Measurements from ENCODE around the gene IFNA10. TPM values are rescaled to one million over a fixed set of nuclear protein-coding genes. Genes with fewer than 3 reads are reported as not detected.
"Not testable (repeated sequence)": the region's sequence is repeated elsewhere in the genome, so short reads cannot be mapped to it uniquely, and the experiment has no call there.

IFNA10 gene
- total and polyA plus RNA-seq, 2 donors from 2014 or later: not detected

DNA sequence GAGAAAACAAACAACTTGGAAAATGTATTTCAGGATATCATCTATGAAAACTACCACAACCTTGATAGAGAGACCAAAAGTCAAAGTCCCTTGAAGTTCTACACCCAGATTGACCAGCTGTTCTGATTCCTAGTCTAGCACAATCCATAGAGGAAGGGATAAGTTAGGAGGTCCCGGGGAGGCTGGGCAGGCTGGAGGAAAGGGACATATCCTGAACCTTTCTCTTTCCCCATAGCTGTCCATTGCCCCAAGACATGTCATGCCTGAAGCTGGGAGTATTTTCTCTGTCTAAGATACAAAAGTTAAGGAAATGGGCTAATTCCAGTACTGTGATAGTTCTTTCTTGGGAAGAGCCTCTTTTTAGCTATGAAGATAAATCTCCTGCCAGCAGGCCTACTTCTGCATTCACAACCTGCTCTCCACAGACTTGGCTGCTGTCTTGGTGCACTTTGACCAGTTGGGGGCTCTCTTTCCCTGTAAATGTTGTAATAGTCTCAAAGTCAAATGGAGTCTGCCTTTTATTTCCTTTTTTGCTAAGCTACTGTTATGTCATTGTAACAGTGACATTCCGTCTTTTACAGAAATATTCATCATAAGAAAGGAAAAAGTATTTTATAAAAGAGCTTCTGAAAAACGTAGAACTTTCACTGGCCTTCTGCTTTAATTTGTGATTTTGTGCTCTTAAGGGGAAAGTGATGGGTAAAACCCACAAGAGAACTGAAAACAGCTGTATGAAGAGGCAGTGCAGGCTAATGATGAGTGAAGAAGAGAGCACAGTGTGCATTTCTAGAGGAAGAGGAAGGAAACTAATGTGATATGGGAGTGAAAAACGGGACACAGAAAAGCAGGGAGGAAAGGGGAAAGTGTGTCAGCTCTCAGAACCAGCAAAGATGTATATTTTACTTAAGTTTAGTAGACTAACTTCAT lies 23.9 kb downstream of the IFNA10 start:
- intact Hi-C loops (cut with DNase I); H3K36me3 ChIP-seq (ENCODE audit: control insufficient read depth in 2 of 3, insufficient read depth in 3 of 3, low read length in 3 of 3); H3K27ac ChIP-seq (ENCODE audit: low read depth in 2 of 2, low read length in 2 of 2); H3K9me3 ChIP-seq (ENCODE audit: control insufficient read depth in 2 of 3, insufficient read depth in 1 of 3, low read length in 3 of 3); H3K9ac ChIP-seq (ENCODE audit: low read length in 3 of 3); H3K4me1 ChIP-seq (ENCODE audit: control insufficient read depth in 2 of 3, insufficient read depth in 2 of 3, low read depth in 1 of 3, low read length in 3 of 3); FAIRE-seq; H3K4me3 ChIP-seq (ENCODE audit: low read length in 3 of 3); H3K27me3 ChIP-seq (ENCODE audit: control insufficient read depth, insufficient read depth, low read length): not testable (repeated sequence)
- TF ChIP-seq, protein P1, sequence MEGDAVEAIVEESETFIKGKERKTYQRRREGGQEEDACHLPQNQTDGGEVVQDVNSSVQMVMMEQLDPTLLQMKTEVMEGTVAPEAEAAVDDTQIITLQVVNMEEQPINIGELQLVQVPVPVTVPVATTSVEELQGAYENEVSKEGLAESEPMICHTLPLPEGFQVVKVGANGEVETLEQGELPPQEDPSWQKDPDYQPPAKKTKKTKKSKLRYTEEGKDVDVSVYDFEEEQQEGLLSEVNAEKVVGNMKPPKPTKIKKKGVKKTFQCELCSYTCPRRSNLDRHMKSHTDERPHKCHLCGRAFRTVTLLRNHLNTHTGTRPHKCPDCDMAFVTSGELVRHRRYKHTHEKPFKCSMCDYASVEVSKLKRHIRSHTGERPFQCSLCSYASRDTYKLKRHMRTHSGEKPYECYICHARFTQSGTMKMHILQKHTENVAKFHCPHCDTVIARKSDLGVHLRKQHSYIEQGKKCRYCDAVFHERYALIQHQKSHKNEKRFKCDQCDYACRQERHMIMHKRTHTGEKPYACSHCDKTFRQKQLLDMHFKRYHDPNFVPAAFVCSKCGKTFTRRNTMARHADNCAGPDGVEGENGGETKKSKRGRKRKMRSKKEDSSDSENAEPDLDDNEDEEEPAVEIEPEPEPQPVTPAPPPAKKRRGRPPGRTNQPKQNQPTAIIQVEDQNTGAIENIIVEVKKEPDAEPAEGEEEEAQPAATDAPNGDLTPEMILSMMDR (IDR thresholded peaks at IDR 0.05; ENCODE audit: borderline replicate concordance, extremely low read depth, insufficient read depth): peak; percentile 16
- peak in 1 of 5 donors; percentile 2 for DNase-seq

GRCh38 chr9:21174671-21175070 lies 32.3 kb downstream of the IFNA10 start:
- intact Hi-C loops (cut with DNase I): no loop called here
- no peaks in the 10 kb centered on the region for H3K9me3 ChIP-seq (ENCODE audit: control insufficient read depth in 2 of 3, insufficient read depth in 1 of 3, low read length in 3 of 3)
- TF ChIP-seq, protein P1 (IDR thresholded peaks at IDR 0.05; ENCODE audit: borderline replicate concordance, extremely low read depth, insufficient read depth): no peak
- no peaks in the 10 kb centered on the region for H3K27me3 ChIP-seq (ENCODE audit: control insufficient read depth, insufficient read depth, low read length)
- DNase-seq: no peak
- H3K9ac ChIP-seq (ENCODE audit: low read length in 3 of 3): no peak overlapping the region
- no peak overlapping the region for H3K4me3 ChIP-seq (ENCODE audit: low read length in 3 of 3)
- no peaks in the 10 kb centered on the region for H3K36me3 ChIP-seq (ENCODE audit: control insufficient read depth in 2 of 3, insufficient read depth in 3 of 3, low read length in 3 of 3)
- H3K27ac ChIP-seq (ENCODE audit: low read depth in 2 of 2, low read length in 2 of 2): no peak overlapping the region
- no peak for FAIRE-seq
- no peaks in the 10 kb centered on the region for H3K4me1 ChIP-seq (ENCODE audit: control insufficient read depth in 2 of 3, insufficient read depth in 2 of 3, low read depth in 1 of 3, low read length in 3 of 3)

DNA sequence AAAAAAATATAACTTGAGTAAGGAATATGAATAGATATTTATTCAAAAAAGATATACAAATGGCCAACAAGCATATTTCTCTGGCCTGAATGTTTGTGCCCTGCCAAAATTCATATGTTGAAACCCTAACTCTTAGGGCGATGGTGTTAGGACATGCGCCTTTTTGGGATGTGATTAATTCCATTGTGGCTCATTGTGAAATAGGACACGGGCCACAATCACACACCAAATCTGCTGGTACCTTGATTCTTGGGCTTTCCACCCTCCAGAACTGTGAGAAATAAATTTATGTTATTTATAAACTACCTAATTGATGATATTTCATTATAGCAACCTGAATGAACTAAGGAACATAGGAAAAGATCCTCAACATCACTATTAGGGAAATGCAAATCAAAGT lies 34.8 kb downstream of the IFNA10 start:
- Histone ChIP-seq H3K4me3 (ENCODE audit: low read length in 3 of 3) (no peak overlapping the region), H3K9me3 (ENCODE audit: control insufficient read depth in 2 of 3, insufficient read depth in 1 of 3, low read length in 3 of 3) (no peaks in the 10 kb centered on the region), H3K27ac (ENCODE audit: low read depth in 2 of 2, low read length in 2 of 2) (no peak overlapping the region), H3K9ac (ENCODE audit: low read length in 3 of 3) (no peak overlapping the region), H3K4me1 (ENCODE audit: control insufficient read depth in 2 of 3, insufficient read depth in 2 of 3, low read depth in 1 of 3, low read length in 3 of 3) (no peaks in the 10 kb centered on the region), H3K36me3 (ENCODE audit: control insufficient read depth in 2 of 3, insufficient read depth in 3 of 3, low read length in 3 of 3) (no peaks in the 10 kb centered on the region), H3K27me3 (ENCODE audit: control insufficient read depth, insufficient read depth, low read length) (no peaks in the 10 kb centered on the region)
- FAIRE-seq (no peak), DNase-seq (no peak)
- intact Hi-C loops (cut with DNase I): no loop called here
- TF ChIP-seq, protein P1 (IDR thresholded peaks at IDR 0.05; ENCODE audit: borderline replicate concordance, extremely low read depth, insufficient read depth): no peak

Data from kidney (tissue), 14 donors.